T1000 (cell line): ENCODE measurements around the gene RASL10A.
"Not testable (repeated sequence)": the region's sequence is repeated elsewhere in the genome, so short reads cannot be mapped to it uniquely, and the experiment has no call there.

Source experiments
- DNase-seq: peaks from one replicate; lab custom pipeline; 2025; ENCODE audit warnings: mixed read lengths; lab: John Stamatoyannopoulos, UW

Gene RASL10A

GRCh38 chr22:29315286-29316140 lies at the start of gene RASL10A:
Gene RASL10A (minus strand): TSS chr22:29315697. CDS start chr22:29315246, 451 bp downstream.
- no peak for DNase-seq

- no peak for DNase-seq
Measured at GRCh38 chr22:29359469-29359868, 44.0 kb upstream of the RASL10A start.

- not testable (repeated sequence) for DNase-seq
Measured at GRCh38 chr22:29357193-29357890, 41.8 kb upstream of the RASL10A start.

GRCh38 chr22:29353860-29354259 lies 38.4 kb upstream of the RASL10A start:
- DNase-seq, result no peak

- no peak for DNase-seq
Measured at GRCh38 chr22:29353286-29353685, 37.8 kb upstream of the RASL10A start.

- DNase-seq, result no peak
Measured at GRCh38 chr22:29352778-29353177, 37.3 kb upstream of the RASL10A start.

GRCh38 chr22:29351891-29352290 lies 36.4 kb upstream of the RASL10A start:
- no peak for DNase-seq

GRCh38 chr22:29351042-29351441 lies 35.5 kb upstream of the RASL10A start:
- DNase-seq, result no peak

- no peak for DNase-seq
Measured at GRCh38 chr22:29348956-29349355, 33.5 kb upstream of the RASL10A start.

- DNase-seq, result no peak
Measured at GRCh38 chr22:29348041-29348440, 32.5 kb upstream of the RASL10A start.

GRCh38 chr22:29346659-29347058 lies 31.2 kb upstream of the RASL10A start:
- no peak for DNase-seq

GRCh38 chr22:29345932-29346331 lies 30.4 kb upstream of the RASL10A start:
- DNase-seq, result no peak

GRCh38 chr22:29344889-29345288 lies 29.4 kb upstream of the RASL10A start:
- not testable (repeated sequence) for DNase-seq

- DNase-seq, result peak; percentile 90
Measured at GRCh38 chr22:29344137-29344536, 28.6 kb upstream of the RASL10A start.

GRCh38 chr22:29343313-29343805 lies 27.9 kb upstream of the RASL10A start:
- no peak for DNase-seq

GRCh38 chr22:29342577-29343312 lies 27.2 kb upstream of the RASL10A start:
- DNase-seq, result no peak

GRCh38 chr22:29342177-29342576 lies 26.7 kb upstream of the RASL10A start:
- no peak for DNase-seq

- DNase-seq, result no peak
Measured at GRCh38 chr22:29341849-29342127, 26.3 kb upstream of the RASL10A start.

- no peak for DNase-seq
Measured at GRCh38 chr22:29341056-29341848, 25.8 kb upstream of the RASL10A start.

- DNase-seq, result no peak
Measured at GRCh38 chr22:29340566-29340965, 25.1 kb upstream of the RASL10A start.

- DNase-seq, result no peak
Measured at GRCh38 chr22:29339381-29340235, 24.1 kb upstream of the RASL10A start.
